H9 (cell line): ENCODE data around the gene MPHOSPH8. TPM values are rescaled to one million over a fixed set of nuclear protein-coding genes. Genes with fewer than 3 reads are reported as not detected.

Source experiments
- DNase-seq: peaks from one replicate; pipeline ENCODE4 v3.0.0-alpha.2; 2017
- H2AFZ ChIP-seq: one replicate; pipeline ENCODE4 v1.6.1; 2013; ENCODE audit warnings: mild to moderate bottlenecking, low read length, control low read depth, moderate library complexity
- H2AK5ac ChIP-seq: 2 replicates; pipeline ENCODE4 v1.6.1; 2013; ENCODE audit warnings: low read length, control low read depth, mixed read lengths; ENCODE audit not compliant: insufficient read length
- H2BK120ac ChIP-seq: one replicate; pipeline ENCODE4 v1.6.1; 2013; ENCODE audit warnings: low read depth, mild to moderate bottlenecking, low read length, control low read depth, inconsistent platforms; ENCODE audit not compliant: poor library complexity, severe bottlenecking
- H2BK12ac ChIP-seq: 2 replicates; pipeline ENCODE4 v1.6.1; 2013; ENCODE audit warnings: low read length, control low read depth, mixed read lengths, low read depth; ENCODE audit not compliant: insufficient read length
- H2BK15ac ChIP-seq: 2 replicates; pipeline ENCODE4 v1.6.1; 2013; ENCODE audit warnings: low read depth, low read length, control low read depth
- H2BK20ac ChIP-seq: one replicate; pipeline ENCODE4 v1.6.1; 2013; ENCODE audit warnings: low read depth, mild to moderate bottlenecking, low read length, control low read depth, inconsistent platforms; ENCODE audit not compliant: poor library complexity, severe bottlenecking
- H2BK5ac ChIP-seq: 2 replicates; pipeline ENCODE4 v1.6.1; 2013; ENCODE audit warnings: low read length, control low read depth, mixed read lengths; ENCODE audit not compliant: insufficient read length
- H3K14ac ChIP-seq: 2 replicates; pipeline ENCODE4 v1.6.1; 2013; ENCODE audit warnings: low read length, control low read depth; ENCODE audit not compliant: insufficient read depth
- H3K18ac ChIP-seq: 2 replicates; pipeline ENCODE4 v1.6.1; 2013; ENCODE audit warnings: low read depth, mild to moderate bottlenecking, mixed read lengths, low read length, control low read depth; ENCODE audit not compliant: insufficient read length
- H3K23ac ChIP-seq: 2 replicates; pipeline ENCODE4 v1.6.1; 2013; ENCODE audit warnings: low read length, control low read depth, mixed read lengths, low read depth; ENCODE audit not compliant: insufficient read length
- H3K23me2 ChIP-seq: 2 replicates; pipeline ENCODE4 v1.6.1; 2013; ENCODE audit warnings: low read depth, mild to moderate bottlenecking, mixed read lengths, low read length, control low read depth; ENCODE audit not compliant: insufficient read length, poor library complexity, severe bottlenecking
- H3K27ac ChIP-seq: 2 replicates; pipeline ENCODE4 v1.5.1; 2013; ENCODE audit warnings: low read length, control low read depth, mixed read lengths, low read depth; ENCODE audit not compliant: insufficient read length
- H3K27me3 ChIP-seq: 2 replicates; pipeline ENCODE4 v1.6.1; 2013; ENCODE audit warnings: low read length, control low read depth, inconsistent platforms; ENCODE audit not compliant: insufficient read depth
- H3K4ac ChIP-seq: 2 replicates; pipeline ENCODE4 v1.6.1; 2013; ENCODE audit warnings: low read depth, mild to moderate bottlenecking, control low read depth, inconsistent platforms, low read length, moderate library complexity
- H3K4me1 ChIP-seq: 2 replicates; pipeline ENCODE4 v1.6.1; 2013; ENCODE audit warnings: low read length, control low read depth, inconsistent platforms; ENCODE audit not compliant: insufficient read depth
- H3K4me2 ChIP-seq: 2 replicates; pipeline ENCODE4 v1.6.1; 2013; ENCODE audit warnings: low read length, control low read depth, mixed read lengths; ENCODE audit not compliant: insufficient read length, insufficient read depth
- H3K56ac ChIP-seq: 2 replicates; pipeline ENCODE4 v1.6.1; 2013; ENCODE audit warnings: low read depth, mild to moderate bottlenecking, mixed read lengths, low read length, control low read depth; ENCODE audit not compliant: insufficient read length
- H3K79me1 ChIP-seq: 2 replicates; pipeline ENCODE4 v1.6.1; 2013; ENCODE audit warnings: low read depth, mild to moderate bottlenecking, moderate library complexity, low read length, control low read depth, inconsistent platforms; ENCODE audit not compliant: insufficient read depth, poor library complexity, severe bottlenecking
- H3K79me2 ChIP-seq: 2 replicates; pipeline ENCODE4 v1.6.1; 2013; ENCODE audit warnings: low read length, control low read depth, inconsistent platforms; ENCODE audit not compliant: insufficient read depth
- H3K9ac ChIP-seq: 2 replicates; pipeline ENCODE4 v1.6.1; 2013; ENCODE audit warnings: low read length, control low read depth, mixed read lengths; ENCODE audit not compliant: insufficient read length; ENCODE audit errors: extremely low read depth
- H3K9me3 ChIP-seq: one replicate; pipeline ENCODE4 v1.6.1; 2013; ENCODE audit warnings: low read depth, low read length, inconsistent platforms; ENCODE audit not compliant: control insufficient read depth
- H3T11ph ChIP-seq: one replicate; pipeline ENCODE4 v1.6.1; 2013; ENCODE audit warnings: mild to moderate bottlenecking, low read length, control low read depth, inconsistent platforms
- H4K20me1 ChIP-seq: one replicate; pipeline ENCODE4 v1.6.1; 2013; ENCODE audit not compliant: control insufficient read depth, insufficient read length, insufficient read depth
- H4K5ac ChIP-seq: 2 replicates; pipeline ENCODE4 v1.6.1; 2013; ENCODE audit warnings: low read depth, mild to moderate bottlenecking, mixed read lengths, low read length, control low read depth; ENCODE audit not compliant: insufficient read length
- H4K8ac ChIP-seq: replicated peaks from 2 replicates; pipeline ENCODE4 v1.6.1; 2013; ENCODE audit warnings: low read length, control low read depth, mixed read lengths, low read depth; ENCODE audit not compliant: insufficient read length
- H4K91ac ChIP-seq: 2 replicates; pipeline ENCODE4 v1.6.1; 2013; ENCODE audit warnings: low read depth, mild to moderate bottlenecking, moderate library complexity, mixed read lengths, low read length, control low read depth; ENCODE audit not compliant: insufficient read length
- H3K27ac Mint-ChIP-seq, 3 experiments: 2 replicates in 2 of 3; 3 replicates in 1 of 3; pipeline ENCODE4 v1.8.0; 2020 to 2021; ENCODE audit warnings: mixed read lengths in 3 of 3, mild to moderate bottlenecking in 1 of 3, moderate library complexity in 1 of 3
- H3K27me3 Mint-ChIP-seq: 2 replicates; pipeline ENCODE4 v1.8.0; 2021; ENCODE audit warnings: low read depth, mild to moderate bottlenecking, moderate library complexity, mixed read lengths
- H3K36me3 Mint-ChIP-seq, 3 experiments: 2 replicates in 2 of 3; 3 replicates in 1 of 3; pipeline ENCODE4 v1.8.0; 2020 to 2021; ENCODE audit warnings: low read depth in 3 of 3, mixed read lengths in 3 of 3; ENCODE audit not compliant: insufficient read depth in 1 of 3
- H3K4me1 Mint-ChIP-seq, 2 experiments: 2 replicates each; pipeline ENCODE4 v1.8.0; 2020; ENCODE audit warnings: mixed read lengths in 2 of 2
- H3K4me3 Mint-ChIP-seq, 2 experiments: 2 replicates in 1 of 2; 3 replicates in 1 of 2; pipeline ENCODE4 v1.8.0; 2020 to 2021; ENCODE audit warnings: mild to moderate bottlenecking in 2 of 2, mixed read lengths in 2 of 2, moderate library complexity in 1 of 2
- H3K9me3 Mint-ChIP-seq, 2 experiments: 2 replicates in 1 of 2; 3 replicates in 1 of 2; pipeline ENCODE4 v1.8.0; 2020; ENCODE audit warnings: mild to moderate bottlenecking in 2 of 2, mixed read lengths in 2 of 2, moderate library complexity in 1 of 2
- CTCF ChIP-seq: fragments of 200-600 bp; sonication (generic); conservative IDR thresholded peaks from 3 replicates; pipeline ENCODE4 v1.8.0; 2021; ENCODE audit warnings: antibody characterized with exemption, mild to moderate bottlenecking
- WGBS: extraction: QIAGEN DNeasy Blood & Tissue Kit; methylation state at CpG from one replicate; pipeline ENCODE4 v1.1.7; 2013; ENCODE audit warnings: missing lambda C conversion rate, low lambda C conversion rate, mixed read lengths; ENCODE audit not compliant: insufficient read length; ENCODE audit errors: extremely low coverage; 5-methylcytosine and 5-hydroxymethylcytosine counted together
- total RNA-seq: library from RNA; stranded (reverse); gene quantifications from 2 replicates; pipeline ENCODE4 v1.2.1, GENCODE V29; 2021

Gene MPHOSPH8
- total RNA-seq, 1 experiment from 2014 or later: 21.1 TPM

- no peak overlapping the region for H2BK12ac ChIP-seq
- Mint-ChIP-seq H3K4me3 (no peak overlapping the region), H3K27me3 (no peaks in the 10 kb centered on the region), H3K4me1 (peaks cover 2 to 7% of the 10 kb centered on the region in 2 experiments; a peak in 1 of 4 replicates), H3K27ac (no peak overlapping the region), H3K36me3 (peaks cover 32 to 86% (median 65%) of the 10 kb centered on the region in 3 experiments), H3K9me3 (no peaks in the 10 kb centered on the region)
- H3K9ac ChIP-seq: no peak overlapping the region
- H4K8ac ChIP-seq: no peak overlapping the region
- H3K9me3 ChIP-seq: no peaks in the 10 kb centered on the region
- no CpG with 5 or more reads among the region's 3 CpGs for whole genome bisulfite sequencing
- H3K27ac ChIP-seq: no peak overlapping the region
- H4K5ac ChIP-seq: no peak overlapping the region
- no peaks in the 10 kb centered on the region for H3K79me2 ChIP-seq
- H3K23ac ChIP-seq: no peak overlapping the region
- no peak overlapping the region for H2AK5ac ChIP-seq
- H3K56ac ChIP-seq: no peak overlapping the region
- no peak overlapping the region for H2BK15ac ChIP-seq
- H2BK5ac ChIP-seq: no peak overlapping the region
- H3K14ac ChIP-seq: no peak overlapping the region
- no peak overlapping the region for H3K4ac ChIP-seq
- H4K91ac ChIP-seq: no peak overlapping the region
- no peak overlapping the region for H2AFZ ChIP-seq
- no peak overlapping the region for H3K4me2 ChIP-seq
- no peak overlapping the region for H3T11ph ChIP-seq
- no peaks in the 10 kb centered on the region for H3K27me3 ChIP-seq
- no peak for DNase-seq
- H3K4me1 ChIP-seq: no peaks in the 10 kb centered on the region
- H3K79me1 ChIP-seq: no peaks in the 10 kb centered on the region
- no peaks in the 10 kb centered on the region for H3K23me2 ChIP-seq
- no peaks in the 10 kb centered on the region for H4K20me1 ChIP-seq
- H3K18ac ChIP-seq: no peak overlapping the region
- no peak overlapping the region for H2BK20ac ChIP-seq
- H2BK120ac ChIP-seq: no peak overlapping the region
- no peak for TF ChIP-seq CTCF
Measured at GRCh38 chr13:19670147-19670546, 36.7 kb downstream of the MPHOSPH8 start.
